ENCODE measurements around the gene ASB1.

GRCh38 chr2:238413368-238413767 is 13.4 kb upstream of the ASB1 start:
- TF ChIP-seq EZH2phosphoT487 (conservative IDR thresholded peaks at IDR 0.05; ENCODE audit: low read length) (no peak), CTCF (IDR thresholded peaks at IDR 0.05; ENCODE audit: insufficient read depth, low read length, poor library complexity, severe bottlenecking) (no peak)

Data from SU-DHL-6 (cell line).